HG03439 (cell line): ENCODE data around the gene PACRG.

ENCODE experiments used
- ATAC-seq: cut with Tn5 transposase; IDR thresholded peaks from one replicate; pipeline ENCODE4 v1.9.1; 2021; ENCODE audit warnings: mild to moderate bottlenecking, moderate library complexity; ENCODE audit not compliant: unreplicated experiment

PACRG gene

GRCh38 chr6:162862462-162862861, 134.7 kb downstream of the PACRG start:
- ATAC-seq: no peak

GRCh38 chr6:162862941-162863340, 135.2 kb downstream of the PACRG start:
- ATAC-seq: no peak

GRCh38 chr6:162863821-162864220, 136.0 kb downstream of the PACRG start:
- ATAC-seq: no peak

- ATAC-seq: no peak
Measured at GRCh38 chr6:162864911-162865310, 137.1 kb downstream of the PACRG start.

GRCh38 chr6:162866656-162867055, 138.9 kb downstream of the PACRG start:
- no peak for ATAC-seq

- ATAC-seq: no peak
Measured at GRCh38 chr6:162868397-162868796, 140.6 kb downstream of the PACRG start.

GRCh38 chr6:162871966-162872365, 144.2 kb downstream of the PACRG start:
- no peak for ATAC-seq

- no peak for ATAC-seq
Measured at GRCh38 chr6:162873537-162873936, 145.8 kb downstream of the PACRG start.

GRCh38 chr6:162875070-162875469, 147.3 kb downstream of the PACRG start:
- no peak for ATAC-seq

GRCh38 chr6:162882801-162883481, 155.2 kb downstream of the PACRG start:
- ATAC-seq: no peak

- ATAC-seq: no peak
Measured at GRCh38 chr6:162887981-162888689, 160.4 kb downstream of the PACRG start.

- ATAC-seq: no peak
Measured at GRCh38 chr6:162889303-162889702, 161.5 kb downstream of the PACRG start.

GRCh38 chr6:162898011-162898410, 170.2 kb downstream of the PACRG start:
- no peak for ATAC-seq

GRCh38 chr6:162899148-162899547, 171.4 kb downstream of the PACRG start:
- ATAC-seq: no peak

GRCh38 chr6:162900503-162900902, 172.7 kb downstream of the PACRG start:
- ATAC-seq: no peak

GRCh38 chr6:162904069-162904663, 176.4 kb downstream of the PACRG start:
- ATAC-seq: no peak

GRCh38 chr6:162906479-162906878, 178.7 kb downstream of the PACRG start:
- ATAC-seq: no peak

GRCh38 chr6:162907876-162908481, 180.2 kb downstream of the PACRG start:
- no peak for ATAC-seq

GRCh38 chr6:162913206-162913605, 185.4 kb downstream of the PACRG start:
- ATAC-seq: no peak

- no peak for ATAC-seq
Measured at GRCh38 chr6:162917506-162917905, 189.7 kb downstream of the PACRG start.

- ATAC-seq: no peak
Measured at GRCh38 chr6:162921062-162921461, 193.3 kb downstream of the PACRG start.
